HG02885 (cell line): ENCODE results near the gene CSAD.

Source experiments
- ATAC-seq: cut with Tn5 transposase; IDR thresholded peaks from one replicate; pipeline ENCODE4 v1.9.1; 2021; ENCODE audit warnings: mild to moderate bottlenecking; ENCODE audit not compliant: unreplicated experiment, poor library complexity

Gene CSAD

GRCh38 chr12:53180220-53180930 lies at the start of gene CSAD, which contains the start of gene ZNF740:
TSS of gene CSAD (minus strand) at chr12:53180925. CDS start at chr12:53173470, 7,455 bp downstream.
TSS of gene ZNF740 (plus strand) at chr12:53180722. CDS start at chr12:53181984, 1,262 bp downstream.
- peak; percentile 92 for ATAC-seq

GRCh38 chr12:53230108-53230845 lies 49.6 kb upstream of the CSAD start:
- ATAC-seq: no peak

- no peak for ATAC-seq
These were observed 48.7 kb upstream of the CSAD start for GRCh38 chr12:53229454-53229853.

- ATAC-seq: no peak
These were observed 47.1 kb upstream of the CSAD start for GRCh38 chr12:53227836-53228235.

- no peak for ATAC-seq
These were observed 46.6 kb upstream of the CSAD start for GRCh38 chr12:53227341-53227740.

- ATAC-seq: no peak
These were observed 46.1 kb upstream of the CSAD start for GRCh38 chr12:53226815-53227214.

- ATAC-seq: no peak
These were observed 45.1 kb upstream of the CSAD start for GRCh38 chr12:53225635-53226424.

GRCh38 chr12:53224897-53225634 lies 44.3 kb upstream of the CSAD start:
- no peak for ATAC-seq

GRCh38 chr12:53224061-53224896 lies 43.6 kb upstream of the CSAD start:
- ATAC-seq: no peak

- no peak for ATAC-seq
These were observed 42.8 kb upstream of the CSAD start for GRCh38 chr12:53223389-53224060.

- no peak for ATAC-seq
These were observed 42.1 kb upstream of the CSAD start for GRCh38 chr12:53222806-53223261.

GRCh38 chr12:53222170-53222721 lies 41.5 kb upstream of the CSAD start:
- ATAC-seq: no peak

- peak; percentile 19 for ATAC-seq
These were observed 40.7 kb upstream of the CSAD start for GRCh38 chr12:53221203-53222080.

GRCh38 chr12:53220694-53221202 lies 40.0 kb upstream of the CSAD start:
- peak; percentile 59 for ATAC-seq

- peak; percentile 38 for ATAC-seq
These were observed 39.4 kb upstream of the CSAD start for GRCh38 chr12:53219956-53220693.

- peak; percentile 15 for ATAC-seq
These were observed 38.7 kb upstream of the CSAD start for GRCh38 chr12:53219292-53219955.
